GM15510 (cell line): ENCODE results near the gene HSPB1.
A peak's percentile ranks its signal among the peaks of the same experiment; 100 is the strongest.

ENCODE experiments used
- POLR2A ChIP-seq: IDR thresholded peaks from 3 replicates; pipeline ENCODE4 v1.6.1; 2011; ENCODE audit warnings: borderline replicate concordance; ENCODE audit not compliant: insufficient read length; ENCODE audit errors: extremely low read depth

HSPB1 gene

GRCh38 chr7:76317782-76318487 is 15.5 kb downstream of the HSPB1 start:
- TF ChIP-seq POLR2A, result peak; percentile 76

DNA sequence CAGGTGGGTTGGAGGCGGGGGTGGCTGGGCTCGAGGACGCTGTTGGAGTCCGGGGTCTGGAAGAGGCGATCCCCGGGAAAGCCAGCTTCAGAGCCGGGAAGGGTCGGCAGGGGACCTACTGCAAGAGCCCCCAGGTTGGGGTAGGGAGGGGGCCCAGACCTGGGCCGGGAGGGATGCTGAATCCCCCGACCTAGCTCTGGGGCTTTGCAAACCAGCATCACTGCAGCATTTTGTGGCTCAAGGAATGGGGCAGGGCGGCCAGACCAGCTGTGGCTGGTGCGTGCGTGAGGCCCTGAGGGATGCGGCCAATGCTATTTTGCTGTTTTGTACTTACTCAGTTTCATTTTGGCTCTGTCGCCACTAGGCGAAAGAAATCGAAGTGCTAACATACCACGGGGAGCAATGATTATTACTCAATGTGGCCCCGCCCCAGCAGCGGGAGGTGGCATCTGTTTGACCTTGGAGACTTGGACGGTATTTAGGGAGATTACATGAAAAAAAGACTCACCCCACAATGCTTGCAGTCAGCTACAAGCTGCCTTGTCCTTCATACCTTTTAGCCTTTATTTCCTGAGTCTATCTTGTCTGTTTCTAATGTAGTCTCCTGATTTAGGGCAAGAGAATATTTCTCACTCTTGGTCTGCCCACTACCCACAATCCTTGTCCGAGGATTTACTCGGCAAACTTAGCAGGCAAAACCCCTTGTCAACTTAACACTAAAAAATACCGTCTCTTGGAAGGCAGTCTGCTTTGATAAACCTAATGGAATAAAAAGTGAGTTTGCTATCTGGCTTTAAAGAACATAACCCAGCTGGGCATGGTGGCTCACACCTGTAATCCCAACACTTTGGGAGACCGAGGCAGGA is 16.2 kb downstream of the HSPB1 start:
- TF ChIP-seq POLR2A, result no peak

- no peak for TF ChIP-seq POLR2A
Measured at GRCh38 chr7:76325092-76325491, 22.6 kb downstream of the HSPB1 start.

DNA sequence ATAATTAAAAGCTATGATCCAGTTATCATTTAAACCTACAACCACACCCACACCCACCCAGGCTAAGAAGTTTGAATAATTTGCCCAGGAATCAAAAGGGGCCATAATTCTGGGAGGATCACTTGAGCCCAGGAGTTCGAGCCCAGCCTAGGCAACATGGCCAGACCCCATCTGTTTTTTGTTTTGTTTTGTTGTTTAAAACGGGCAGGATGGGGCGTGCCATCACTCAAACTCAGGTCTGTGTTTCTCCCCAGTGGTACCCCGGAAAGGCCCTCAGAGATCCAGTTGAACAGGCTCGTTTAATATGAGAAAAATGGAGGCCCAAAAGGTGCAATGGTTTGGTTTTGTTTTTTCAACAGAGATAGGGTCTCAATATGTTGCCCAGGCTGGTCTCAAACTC is 23.3 kb downstream of the HSPB1 start:
- no peak for TF ChIP-seq POLR2A

GRCh38 chr7:76326646-76327233 is 24.3 kb downstream of the HSPB1 start:
- TF ChIP-seq POLR2A, result no peak

- TF ChIP-seq POLR2A, result no peak
Measured at GRCh38 chr7:76327610-76328009, 25.1 kb downstream of the HSPB1 start.

DNA sequence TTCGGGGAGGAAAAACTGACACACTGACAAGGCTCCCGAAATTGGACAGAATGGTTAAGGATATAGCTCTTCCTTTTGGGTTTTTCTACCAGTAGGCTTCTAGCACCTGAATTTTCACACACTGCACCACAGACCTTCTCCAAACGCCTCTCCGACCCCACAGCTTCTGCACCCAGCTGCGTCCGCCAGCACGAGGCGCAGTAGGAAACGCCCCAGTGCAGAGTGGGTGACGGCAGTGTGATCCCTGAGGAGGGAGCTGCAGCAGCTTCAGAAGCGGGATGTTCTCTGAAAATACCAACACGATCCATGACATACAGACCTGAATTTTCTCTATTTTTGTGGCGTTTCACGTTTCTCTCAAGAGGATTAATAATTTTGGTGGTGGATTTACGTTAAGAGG is 25.9 kb downstream of the HSPB1 start:
- TF ChIP-seq POLR2A, result no peak

DNA sequence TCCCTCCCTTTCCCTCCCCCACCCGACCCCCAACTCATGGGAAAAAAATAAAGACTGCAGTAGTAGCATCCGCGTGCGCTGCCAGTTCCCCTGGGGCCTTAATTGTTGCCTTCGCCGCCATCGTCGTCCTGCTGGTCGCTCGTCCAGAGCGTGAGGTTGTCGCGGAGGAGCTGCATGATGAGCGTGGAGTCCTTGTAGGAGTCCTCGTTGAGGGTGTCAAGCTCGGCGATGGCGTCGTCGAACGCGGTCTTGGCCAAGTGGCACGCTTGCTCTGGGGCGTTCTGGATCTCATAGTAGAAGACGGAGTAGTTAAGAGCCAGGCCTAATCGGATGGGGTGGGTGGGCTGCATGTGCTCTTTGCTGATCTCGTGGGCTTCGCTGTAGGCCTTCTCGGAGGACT is 27.0 kb downstream of the HSPB1 start:
- TF ChIP-seq POLR2A, result no peak

DNA sequence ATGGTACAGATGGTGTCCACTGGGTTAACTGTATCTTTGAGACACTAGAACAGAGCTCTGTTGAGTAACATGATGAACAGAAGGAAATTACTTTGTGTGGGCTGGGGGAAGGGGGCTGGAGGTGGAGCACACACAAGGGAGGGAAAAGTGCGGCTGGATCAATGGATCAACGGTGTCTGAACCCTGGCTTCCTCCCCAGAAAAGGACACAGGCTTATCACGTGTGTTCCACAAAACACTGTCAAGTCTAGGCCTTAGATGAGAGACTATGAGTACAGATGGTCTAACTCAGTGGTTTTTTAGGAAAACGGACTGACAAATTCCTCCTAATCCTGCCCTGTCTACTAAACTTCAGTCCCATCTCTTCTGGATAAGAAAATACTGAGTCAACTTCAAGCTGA is 27.8 kb downstream of the HSPB1 start:
- TF ChIP-seq POLR2A, result no peak

- no peak for TF ChIP-seq POLR2A
Measured at GRCh38 chr7:76330673-76331072, 28.2 kb downstream of the HSPB1 start.

DNA sequence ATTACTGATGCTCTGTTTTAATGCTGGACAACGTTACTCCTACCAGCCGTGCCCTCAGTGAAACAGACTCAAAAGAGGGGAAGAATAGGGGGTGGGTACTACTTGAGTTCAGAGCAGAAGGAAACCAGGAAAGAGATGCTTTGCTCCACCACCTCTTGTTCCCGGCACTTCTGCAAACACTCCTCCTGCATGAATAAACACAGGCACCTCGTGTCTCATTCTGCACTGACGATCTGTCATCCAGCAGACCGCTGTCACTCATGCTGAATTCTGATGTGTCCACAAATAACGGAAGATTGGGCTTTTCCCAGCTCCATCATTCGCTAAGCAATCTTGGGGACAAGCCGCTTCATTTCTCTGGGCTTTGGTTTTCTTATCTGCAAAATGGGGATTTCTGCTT is 29.6 kb downstream of the HSPB1 start:
- no peak for TF ChIP-seq POLR2A

DNA sequence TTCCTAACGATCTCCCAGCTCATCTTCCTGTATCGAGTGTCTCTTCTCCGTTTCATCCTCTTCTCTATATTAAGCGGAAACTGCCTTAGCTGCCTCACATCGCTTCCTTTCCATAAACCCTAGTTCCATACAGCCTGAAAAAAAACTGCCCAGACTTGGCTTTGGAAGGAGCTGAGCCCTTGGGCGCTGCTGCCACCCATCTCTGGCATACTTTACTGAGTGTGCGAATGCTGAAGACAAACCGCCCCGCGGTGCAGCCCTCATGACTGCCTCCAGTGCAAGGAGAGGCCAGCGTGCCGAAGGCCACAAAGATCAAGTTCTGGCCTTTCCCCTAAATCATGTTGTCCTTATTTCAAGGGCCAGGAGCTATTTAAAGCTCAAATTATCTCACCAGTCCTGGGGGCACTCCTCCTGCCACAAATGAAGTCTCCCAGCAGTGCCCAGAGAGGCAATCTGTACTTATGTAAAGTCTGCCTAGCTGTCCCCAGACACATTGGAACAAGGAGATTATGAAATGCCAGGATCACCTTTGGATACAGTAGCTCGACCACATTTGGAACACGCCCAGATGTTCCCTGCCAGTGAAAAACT is 31.1 kb downstream of the HSPB1 start:
- TF ChIP-seq POLR2A, result no peak

- TF ChIP-seq POLR2A, result no peak
Measured at GRCh38 chr7:76334320-76334967, 32.0 kb downstream of the HSPB1 start.

- TF ChIP-seq POLR2A, result no peak
Measured at GRCh38 chr7:76336094-76336493, 33.6 kb downstream of the HSPB1 start.

DNA sequence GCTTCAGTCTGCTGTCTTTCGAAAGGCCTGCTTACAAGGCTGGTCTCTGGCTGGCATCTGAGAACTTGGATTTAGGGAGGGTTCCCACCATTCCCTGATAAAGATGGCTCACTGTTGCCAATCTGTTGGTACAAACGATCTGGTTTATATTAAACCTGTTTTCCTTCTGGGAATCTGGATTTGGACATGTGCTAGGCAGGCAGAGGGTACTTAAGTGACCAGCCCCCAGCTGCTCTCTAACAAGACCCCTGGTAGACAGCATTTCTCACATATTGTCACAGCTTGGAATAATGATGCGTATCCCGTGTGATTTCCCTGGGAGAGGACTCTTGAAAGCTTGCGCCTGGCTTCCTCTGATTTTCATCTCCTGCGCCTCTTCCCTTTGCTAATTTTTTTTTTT is 34.7 kb downstream of the HSPB1 start:
- no peak for TF ChIP-seq POLR2A
